Measurements from ENCODE around the gene LRPPRC.
"Not testable (repeated sequence)": the region's sequence is repeated elsewhere in the genome, so short reads cannot be mapped to it uniquely, and the experiment has no call there.

LRPPRC gene

GRCh38 chr2:43995733-43996533 is at the start of gene LRPPRC:
Gene LRPPRC, minus strand, starts transcription at chr2:43995989. Its CDS starts 42 bp downstream, at chr2:43995947.
- TF ChIP-seq Cebpa-rat (IDR thresholded peaks at IDR 0.05), result no peak
- H4K20me1 ChIP-seq, result peaks cover 31 to 48% (median 47%) of the 10 kb centered on the region in 11 experiments; a peak in 21 of 22 replicates
- H3K4me3 ChIP-seq, result peak within 1 kb of the TSS; percentile 91 to 100 (median 98)
- H3K9me3 ChIP-seq (replicated peaks in 1 of 11), result no peaks in the 10 kb centered on the region
- H3K4me2 ChIP-seq, result peak within 1 kb of the TSS; percentile 85 to 99 (median 93)
- peak within 1 kb of the TSS; percentile 92 to 100 (median 98) for H3K9ac ChIP-seq
- peaks cover 17 to 24% (median 20%) of the 10 kb centered on the region in 10 experiments for H3K4me1 ChIP-seq
- no peaks in the 10 kb centered on the region for H3K27me3 ChIP-seq
- H3K36me3 ChIP-seq, result peaks cover 19 to 39% (median 36%) of the 10 kb centered on the region in 11 experiments
- H3K27ac ChIP-seq, result peak within 1 kb of the TSS; percentile 90 to 98 (median 96)

DNA sequence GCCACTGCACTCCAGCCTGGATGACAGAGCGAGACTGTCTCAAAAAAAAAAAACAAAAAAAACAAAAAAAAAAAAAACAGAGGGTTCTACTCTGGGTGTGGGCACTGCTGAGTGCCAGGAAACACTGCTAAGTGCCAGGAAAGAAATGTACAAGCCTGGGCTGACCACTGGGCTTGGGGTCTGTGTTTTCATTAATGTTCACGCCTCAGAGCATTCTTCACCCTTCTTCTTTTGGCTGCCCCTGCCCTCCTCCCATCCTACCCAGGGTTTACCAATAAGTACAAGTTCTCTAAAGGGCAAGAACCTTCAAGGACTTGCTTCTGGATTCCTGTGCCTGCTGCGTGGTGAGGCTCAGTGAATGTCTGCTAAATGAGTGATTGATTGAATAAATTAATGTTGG is 49.3 kb upstream of the LRPPRC start:
- Histone ChIP-seq H4K20me1 (no peaks in the 10 kb centered on the region), H3K27me3 (no peaks in the 10 kb centered on the region), H3K27ac (no peak overlapping the region), H3K4me3 (no peak overlapping the region), H3K36me3 (no peaks in the 10 kb centered on the region), H3K9ac (no peak overlapping the region), H3K4me1 (peaks cover 0 to 6% (median 4%) of the 10 kb centered on the region in 10 experiments; a peak in 9 of 20 replicates), H3K9me3 (replicated peaks in 1 of 11) (no peaks in the 10 kb centered on the region), H3K4me2 (no peak overlapping the region)
- TF ChIP-seq Cebpa-rat (IDR thresholded peaks at IDR 0.05), result no peak

DNA sequence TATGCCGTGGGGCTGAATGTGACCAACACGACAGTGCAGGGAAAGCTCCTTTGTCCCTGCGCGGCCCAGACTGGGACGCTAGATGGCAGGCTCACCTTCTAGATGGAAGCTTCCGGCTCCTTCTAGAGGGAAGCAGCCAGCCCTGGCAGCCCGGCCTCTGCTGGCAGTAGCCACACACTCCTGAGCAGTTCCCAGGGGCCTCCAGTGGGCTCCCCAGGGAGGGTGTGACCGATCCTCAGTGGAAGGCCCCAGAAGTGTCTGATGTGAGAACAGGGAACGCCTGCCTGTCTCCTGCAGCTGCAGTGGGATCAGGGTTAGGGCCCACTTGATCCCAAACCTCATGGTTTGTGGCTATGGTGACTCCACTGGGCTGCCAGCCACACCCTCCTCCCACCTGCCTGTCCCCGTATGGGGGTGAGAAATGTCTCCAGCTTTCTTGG is 48.5 kb upstream of the LRPPRC start:
- Histone ChIP-seq H3K4me2 (peak overlapping the region in 8 of 11 experiments; percentile 40 to 67 (median 48); a peak in 13 of 22 replicates), H3K27me3 (no peaks in the 10 kb centered on the region), H3K4me3 (no peak overlapping the region), H3K4me1 (peaks cover 0 to 6% (median 4%) of the 10 kb centered on the region in 10 experiments; a peak in 9 of 20 replicates), H3K9ac (peak overlapping the region in 3 of 11 experiments; percentile 13 to 33 (median 21); a peak in 2 of 22 replicates), H3K9me3 (replicated peaks in 1 of 11) (no peaks in the 10 kb centered on the region), H3K36me3 (no peaks in the 10 kb centered on the region), H4K20me1 (no peaks in the 10 kb centered on the region), H3K27ac (no peak overlapping the region)
- no peak for TF ChIP-seq Cebpa-rat (IDR thresholded peaks at IDR 0.05)

- Histone ChIP-seq H3K27ac (no peak overlapping the region), H3K27me3 (no peaks in the 10 kb centered on the region), H3K9ac (no peak overlapping the region), H3K36me3 (no peaks in the 10 kb centered on the region), H3K4me3 (no peak overlapping the region), H3K4me1 (peaks cover 0 to 14% (median 10%) of the 10 kb centered on the region in 10 experiments; a peak in 15 of 20 replicates), H3K4me2 (no peak overlapping the region), H4K20me1 (no peaks in the 10 kb centered on the region), H3K9me3 (replicated peaks in 1 of 11) (no peaks in the 10 kb centered on the region)
- no peak for TF ChIP-seq Cebpa-rat (IDR thresholded peaks at IDR 0.05)
These were observed 44.6 kb upstream of the LRPPRC start for GRCh38 chr2:44040365-44040764.

DNA sequence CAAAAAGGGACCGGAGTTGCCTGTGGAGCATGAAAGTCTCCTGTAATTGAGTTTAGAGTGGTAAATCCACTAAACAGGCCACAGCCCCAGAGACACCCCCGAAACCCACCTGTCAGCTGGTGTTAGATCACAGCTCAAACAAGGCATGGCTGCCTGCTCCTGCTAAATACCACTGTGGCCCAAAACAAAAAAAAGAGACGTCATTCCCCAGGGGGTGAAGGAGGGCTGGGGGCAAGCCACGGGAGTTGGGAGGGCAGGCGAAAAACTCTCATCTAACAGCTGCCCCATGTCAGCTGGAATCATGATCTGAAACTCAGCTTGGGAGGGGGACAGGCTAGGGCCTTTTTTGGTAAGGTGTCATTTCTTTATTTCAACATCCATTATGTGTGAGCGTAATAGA is 42.5 kb upstream of the LRPPRC start:
- H3K4me1 ChIP-seq, result peaks cover 0 to 9% (median 6%) of the 10 kb centered on the region in 10 experiments; a peak in 11 of 20 replicates
- H3K27me3 ChIP-seq, result no peaks in the 10 kb centered on the region
- no peaks in the 10 kb centered on the region for H3K9me3 ChIP-seq (replicated peaks in 1 of 11)
- no peak overlapping the region for H3K27ac ChIP-seq
- H4K20me1 ChIP-seq, result no peaks in the 10 kb centered on the region
- peak overlapping the region in 1 of 11 experiments; percentile 13; a peak in 1 of 22 replicates for H3K9ac ChIP-seq
- no peak overlapping the region for H3K4me3 ChIP-seq
- no peaks in the 10 kb centered on the region for H3K36me3 ChIP-seq
- no peak for TF ChIP-seq Cebpa-rat (IDR thresholded peaks at IDR 0.05)
- H3K4me2 ChIP-seq, result peak overlapping the region in 7 of 11 experiments; percentile 2 to 57 (median 38); a peak in 9 of 22 replicates

GRCh38 chr2:44037221-44037620 is 41.4 kb upstream of the LRPPRC start:
- H3K36me3 ChIP-seq, result no peaks in the 10 kb centered on the region
- H3K4me2 ChIP-seq, result no peak overlapping the region
- H3K27me3 ChIP-seq, result no peaks in the 10 kb centered on the region
- H3K27ac ChIP-seq, result no peak overlapping the region
- TF ChIP-seq Cebpa-rat (IDR thresholded peaks at IDR 0.05), result no peak
- no peaks in the 10 kb centered on the region for H4K20me1 ChIP-seq
- no peaks in the 10 kb centered on the region for H3K9me3 ChIP-seq (replicated peaks in 1 of 11)
- H3K9ac ChIP-seq, result no peak overlapping the region
- H3K4me1 ChIP-seq, result peaks cover 0 to 9% (median 6%) of the 10 kb centered on the region in 10 experiments; a peak in 11 of 20 replicates
- no peak overlapping the region for H3K4me3 ChIP-seq

GRCh38 chr2:44033947-44034346 is 38.2 kb upstream of the LRPPRC start:
- Histone ChIP-seq H3K9ac (no peak overlapping the region), H4K20me1 (no peaks in the 10 kb centered on the region), H3K4me1 (peaks cover 0 to 9% (median 6%) of the 10 kb centered on the region in 10 experiments; a peak in 11 of 20 replicates), H3K4me3 (no peak overlapping the region), H3K9me3 (replicated peaks in 1 of 11) (no peaks in the 10 kb centered on the region), H3K27me3 (no peaks in the 10 kb centered on the region), H3K36me3 (no peaks in the 10 kb centered on the region), H3K4me2 (no peak overlapping the region), H3K27ac (no peak overlapping the region)
- TF ChIP-seq Cebpa-rat (IDR thresholded peaks at IDR 0.05), result no peak

DNA sequence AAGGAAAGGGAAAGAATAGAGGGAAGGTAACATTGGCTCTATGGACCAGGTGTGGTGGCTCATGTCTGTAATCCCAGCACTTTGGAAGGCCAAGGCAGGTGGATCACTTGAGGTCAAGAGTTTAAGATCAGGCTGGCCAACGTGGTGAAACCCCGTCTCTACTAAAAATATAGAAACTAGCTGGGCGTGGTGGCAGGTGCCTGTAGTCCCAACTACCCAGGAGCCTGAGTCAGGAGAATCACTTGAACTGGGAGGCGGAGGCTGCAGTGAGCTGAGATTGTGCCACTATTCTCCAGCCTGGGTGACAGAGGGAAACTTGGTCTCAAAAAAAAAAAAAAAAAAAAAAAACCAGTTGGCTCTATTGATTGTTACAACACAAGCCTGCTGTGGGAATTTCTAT is 31.3 kb upstream of the LRPPRC start:
- not testable (repeated sequence) for H3K27ac ChIP-seq; H3K36me3 ChIP-seq; H3K27me3 ChIP-seq; H4K20me1 ChIP-seq; H3K4me3 ChIP-seq; H3K4me2 ChIP-seq; H3K4me1 ChIP-seq; H3K9me3 ChIP-seq (replicated peaks in 1 of 11); H3K9ac ChIP-seq

- no peak for TF ChIP-seq Cebpa-rat (IDR thresholded peaks at IDR 0.05)
- no peak overlapping the region for H3K27ac ChIP-seq
- no peaks in the 10 kb centered on the region for H3K9me3 ChIP-seq (replicated peaks in 1 of 11)
- H3K4me3 ChIP-seq, result no peak overlapping the region
- H3K4me2 ChIP-seq, result no peak overlapping the region
- H3K4me1 ChIP-seq, result no peaks in the 10 kb centered on the region
- H3K27me3 ChIP-seq, result no peaks in the 10 kb centered on the region
- no peaks in the 10 kb centered on the region for H4K20me1 ChIP-seq
- H3K9ac ChIP-seq, result no peak overlapping the region
- H3K36me3 ChIP-seq, result no peaks in the 10 kb centered on the region
These were observed 20.5 kb upstream of the LRPPRC start for GRCh38 chr2:44016282-44016681.
